Measurements from ENCODE around the gene SLIT3.
A peak's percentile ranks its signal among the peaks of the same experiment; 100 is the strongest.

SLIT3 gene

GRCh38 chr5:169301386-169301934, 521 bp upstream of the SLIT3 start:
- in situ Hi-C loops (cut with HindIII; ENCODE audit: low pct_ligation_motif_present, low pct_unique_long_range_greater_than_20kb, low sequenced_read_pairs): no loop called here

DNA sequence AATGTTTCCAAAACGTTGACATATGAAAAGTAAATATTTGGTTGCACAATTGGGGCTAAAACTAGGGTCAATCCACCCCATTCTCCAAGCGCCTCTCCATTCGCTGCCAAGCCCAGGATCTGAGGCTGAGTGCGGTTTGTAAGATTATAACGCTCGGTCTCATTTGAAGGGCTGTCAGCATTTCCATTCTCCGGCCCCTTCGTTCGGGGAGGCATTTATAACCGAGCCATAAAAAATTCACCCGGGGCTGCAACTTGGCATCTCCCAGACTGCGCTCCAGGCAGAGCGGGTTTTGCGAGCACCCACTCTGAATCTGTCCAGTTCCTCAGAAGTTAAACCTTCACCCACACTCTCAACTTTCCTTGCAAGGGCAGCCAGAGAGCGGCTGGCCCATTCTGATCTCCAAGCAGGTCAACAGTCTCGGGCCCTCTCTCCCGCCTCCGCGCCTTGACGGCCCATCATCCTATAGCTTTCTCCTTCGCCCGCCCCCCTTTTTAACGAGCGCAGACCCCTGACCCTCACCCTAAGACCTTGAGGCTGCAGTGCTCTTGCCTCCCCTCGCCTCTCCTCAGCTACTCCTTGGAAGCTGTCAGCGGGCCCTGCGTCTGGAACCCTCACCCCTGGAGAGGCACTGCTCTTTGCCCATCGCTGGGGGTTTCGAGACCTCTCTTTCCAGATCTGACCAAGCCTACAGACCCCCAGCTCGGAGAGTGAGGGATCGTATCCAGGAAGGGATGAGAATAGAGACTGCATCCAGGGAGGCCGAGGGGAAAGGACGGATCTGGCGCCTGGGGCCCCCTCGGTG, 1.1 kb downstream of the SLIT3 start:
- in situ Hi-C loops (cut with HindIII; ENCODE audit: low pct_ligation_motif_present, low pct_unique_long_range_greater_than_20kb, low sequenced_read_pairs): no loop called here
- DNase-seq: no peak

More at GRCh38 chr5:169301386-169301934, 521 bp upstream of the SLIT3 start:
- DNase-seq: no peak

GRCh38 chr5:169299191-169299662, 1.7 kb downstream of the SLIT3 start:
- in situ Hi-C loops (cut with HindIII; ENCODE audit: low pct_ligation_motif_present, low pct_unique_long_range_greater_than_20kb, low sequenced_read_pairs): no loop called here
- no peak for DNase-seq

- in situ Hi-C loops (cut with HindIII; ENCODE audit: low pct_ligation_motif_present, low pct_unique_long_range_greater_than_20kb, low sequenced_read_pairs): no loop called here
- no peak for DNase-seq
Observed at GRCh38 chr5:169298193-169298592, 2.7 kb downstream of the SLIT3 start.

GRCh38 chr5:169296419-169297143, 4.4 kb downstream of the SLIT3 start:
- in situ Hi-C loops (cut with HindIII; ENCODE audit: low pct_ligation_motif_present, low pct_unique_long_range_greater_than_20kb, low sequenced_read_pairs): no loop called here
- DNase-seq: no peak

- in situ Hi-C loops (cut with HindIII; ENCODE audit: low pct_ligation_motif_present, low pct_unique_long_range_greater_than_20kb, low sequenced_read_pairs): no loop called here
- no peak for DNase-seq
Observed at GRCh38 chr5:169295306-169295705, 5.6 kb downstream of the SLIT3 start.

DNA sequence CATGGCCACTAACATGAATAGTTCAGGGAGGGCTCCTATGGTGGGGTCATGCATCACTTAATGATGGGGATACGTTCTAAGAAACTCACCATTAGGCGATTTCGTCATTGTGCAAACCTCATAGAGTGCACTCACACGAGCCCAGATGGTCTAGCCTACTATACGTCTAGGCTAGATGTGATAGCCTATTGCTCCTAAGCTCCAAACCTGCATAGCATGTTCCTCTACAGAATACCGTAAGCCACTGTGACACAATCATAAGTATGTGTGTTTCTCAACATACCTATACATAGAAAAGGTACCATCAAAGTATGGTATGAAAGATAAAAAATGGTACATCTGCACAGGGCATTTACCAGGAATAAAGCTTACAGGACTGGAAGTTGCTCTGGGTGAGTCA, 6.3 kb downstream of the SLIT3 start:
- no peak for DNase-seq
- in situ Hi-C loops (cut with HindIII; ENCODE audit: low pct_ligation_motif_present, low pct_unique_long_range_greater_than_20kb, low sequenced_read_pairs): no loop called here

GRCh38 chr5:169291877-169292276, 9.1 kb downstream of the SLIT3 start:
- no peak for DNase-seq
- in situ Hi-C loops (cut with HindIII; ENCODE audit: low pct_ligation_motif_present, low pct_unique_long_range_greater_than_20kb, low sequenced_read_pairs): no loop called here

- in situ Hi-C loops (cut with HindIII; ENCODE audit: low pct_ligation_motif_present, low pct_unique_long_range_greater_than_20kb, low sequenced_read_pairs): no loop called here
- no peak for DNase-seq
Observed at GRCh38 chr5:169290895-169291294, 10.0 kb downstream of the SLIT3 start.

- DNase-seq: peak; percentile 22
- in situ Hi-C loops (cut with HindIII; ENCODE audit: low pct_ligation_motif_present, low pct_unique_long_range_greater_than_20kb, low sequenced_read_pairs): no loop called here
Observed at GRCh38 chr5:169289520-169289919, 11.4 kb downstream of the SLIT3 start.

DNA sequence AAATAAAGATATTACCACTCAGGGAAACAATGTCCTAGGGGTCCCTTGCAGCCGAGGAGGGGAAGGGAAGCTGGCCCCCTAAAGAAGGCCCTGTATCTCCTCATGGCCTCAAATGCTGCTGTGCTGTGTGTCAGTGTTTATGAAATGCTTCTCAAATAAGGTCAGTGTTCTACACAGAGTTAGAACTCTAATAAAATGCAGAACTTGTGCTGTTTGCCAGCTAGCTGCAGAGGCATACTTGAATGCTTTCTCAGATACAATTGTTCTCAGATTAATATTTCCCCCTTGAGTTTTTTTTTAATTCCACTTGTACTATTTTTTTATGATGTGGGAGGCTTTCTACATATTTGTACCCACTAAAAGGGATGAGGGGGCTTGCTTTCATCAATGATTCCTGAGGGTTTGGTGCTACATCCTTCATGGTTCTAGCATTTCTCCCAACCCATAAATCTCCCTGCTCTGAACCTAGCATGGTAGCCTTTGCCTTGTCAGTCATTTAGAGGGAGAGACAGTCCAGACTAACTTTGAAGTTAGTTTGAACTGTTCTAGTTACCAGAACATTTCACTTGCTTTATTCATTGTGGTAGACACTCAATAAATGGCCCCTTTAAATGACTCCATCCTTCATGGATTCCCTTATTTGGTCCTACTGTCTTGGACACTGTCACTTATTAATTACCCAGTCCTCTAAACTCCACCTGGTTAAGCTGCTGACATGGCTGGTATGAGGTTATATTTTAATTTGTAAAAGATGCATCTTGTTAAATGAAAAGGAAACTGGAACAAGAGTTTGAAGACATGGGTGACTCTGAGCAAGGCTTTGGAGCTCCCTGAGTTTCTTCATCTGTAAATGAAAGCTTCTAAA, 12.6 kb downstream of the SLIT3 start:
- in situ Hi-C loops (cut with HindIII; ENCODE audit: low pct_ligation_motif_present, low pct_unique_long_range_greater_than_20kb, low sequenced_read_pairs): no loop called here

GRCh38 chr5:169287529-169287928, 13.4 kb downstream of the SLIT3 start:
- DNase-seq: no peak
- in situ Hi-C loops (cut with HindIII; ENCODE audit: low pct_ligation_motif_present, low pct_unique_long_range_greater_than_20kb, low sequenced_read_pairs): no loop called here

More for the DNA sequence above, 12.6 kb downstream of the SLIT3 start:
- no peak for DNase-seq

DNA sequence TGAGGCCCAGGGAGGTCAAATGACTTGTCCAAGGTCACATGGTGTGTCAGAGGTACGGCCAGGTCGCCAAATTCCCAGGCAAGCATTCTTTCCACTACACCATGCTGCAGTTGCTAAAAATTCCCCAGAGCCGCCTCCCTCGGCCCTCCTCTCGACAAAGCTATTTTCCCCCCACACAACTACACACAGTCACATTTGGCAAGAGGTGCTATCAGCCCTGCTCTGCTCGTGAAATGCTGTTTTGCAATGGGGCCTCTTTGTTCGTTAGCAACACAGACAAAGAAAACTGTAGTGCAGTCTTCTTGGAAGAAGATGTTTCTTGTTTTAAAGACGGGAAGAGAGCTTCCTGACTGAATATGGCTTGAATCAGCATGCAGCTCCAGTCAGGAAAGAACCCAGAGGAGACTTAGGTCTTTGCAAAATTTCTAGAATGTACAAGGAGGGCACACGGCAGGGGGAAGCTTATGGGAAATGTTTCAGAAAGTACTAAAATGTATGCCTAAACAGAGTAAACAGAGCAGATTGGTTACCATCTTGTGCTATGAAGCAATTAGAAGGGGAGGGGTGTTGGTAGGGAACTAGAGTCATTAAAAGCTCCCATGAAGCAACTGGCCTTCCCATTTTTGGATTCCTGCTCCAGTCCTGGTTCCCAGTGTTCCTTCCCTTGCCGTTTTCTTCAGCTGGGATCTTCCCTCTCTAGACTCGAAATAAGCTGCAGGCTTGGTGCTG, 14.2 kb downstream of the SLIT3 start:
- in situ Hi-C loops (cut with HindIII; ENCODE audit: low pct_ligation_motif_present, low pct_unique_long_range_greater_than_20kb, low sequenced_read_pairs): no loop called here
- DNase-seq: no peak

GRCh38 chr5:169283887-169284286, 17.1 kb downstream of the SLIT3 start:
- in situ Hi-C loops (cut with HindIII; ENCODE audit: low pct_ligation_motif_present, low pct_unique_long_range_greater_than_20kb, low sequenced_read_pairs): no loop called here
- DNase-seq: no peak

GRCh38 chr5:169281625-169282024, 19.3 kb downstream of the SLIT3 start:
- DNase-seq: no peak
- in situ Hi-C loops (cut with HindIII; ENCODE audit: low pct_ligation_motif_present, low pct_unique_long_range_greater_than_20kb, low sequenced_read_pairs): no loop called here

GRCh38 chr5:169280696-169281095, 20.2 kb downstream of the SLIT3 start:
- no peak for DNase-seq
- in situ Hi-C loops (cut with HindIII; ENCODE audit: low pct_ligation_motif_present, low pct_unique_long_range_greater_than_20kb, low sequenced_read_pairs): no loop called here

GRCh38 chr5:169280286-169280685, 20.7 kb downstream of the SLIT3 start:
- in situ Hi-C loops (cut with HindIII; ENCODE audit: low pct_ligation_motif_present, low pct_unique_long_range_greater_than_20kb, low sequenced_read_pairs): no loop called here
- no peak for DNase-seq

DNA sequence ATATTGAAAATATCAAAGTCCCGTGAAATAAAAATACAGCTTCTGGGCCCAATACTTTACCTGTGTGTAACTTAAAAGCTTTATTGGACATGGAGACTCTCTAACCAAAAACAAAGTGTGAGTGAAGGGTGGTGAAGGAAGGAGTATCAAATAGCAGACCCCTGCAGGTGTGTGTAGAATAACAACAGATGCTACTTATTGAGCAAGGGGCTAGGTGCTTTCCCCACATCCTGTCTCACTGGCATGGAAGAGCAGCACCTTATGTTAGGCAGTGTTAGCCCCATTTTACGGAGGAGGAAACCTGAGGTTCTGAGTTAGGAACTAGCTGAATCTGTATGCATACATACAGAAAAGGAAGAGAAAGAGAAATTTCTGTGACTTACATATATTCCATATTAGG, 21.8 kb downstream of the SLIT3 start:
- in situ Hi-C loops (cut with HindIII; ENCODE audit: low pct_ligation_motif_present, low pct_unique_long_range_greater_than_20kb, low sequenced_read_pairs): no loop called here
- DNase-seq: no peak
